Esophagus squamous epithelium (tissue), 5 donors: Measurements from ENCODE around the gene RUNX3. TPM values are rescaled to one million over a fixed set of nuclear protein-coding genes. Genes with fewer than 3 reads are reported as not detected.
A peak's percentile ranks its signal among the peaks of the same experiment; 100 is the strongest.

Experiments
- DNase-seq: peaks from one replicate; lab custom pipeline; 2025; lab: John Stamatoyannopoulos, UW
- H3K27ac ChIP-seq, 4 donors: fragments of 200-600 bp; sonication (generic); one replicate each; pipeline ENCODE4 v1.5.1; 2016 to 2019; ENCODE audit warnings: mild to moderate bottlenecking in 1 of 4
- H3K27me3 ChIP-seq, 4 donors: fragments of 200-600 bp; sonication (generic); 1 replicate in 3 of 4; 2 replicates in 1 of 4; pipeline versions ENCODE4 v1.5.1 to v1.6.0; 2017 to 2021; ENCODE audit warnings: antibody characterized with exemption in 1 of 4
- H3K36me3 ChIP-seq, 3 donors: fragments of 200-600 bp; sonication (generic); one replicate each; pipeline ENCODE4 v1.5.1; 2016 to 2019
- H3K4me1 ChIP-seq, 3 donors: fragments of 200-600 bp; sonication (generic); one replicate each; pipeline ENCODE4 v1.5.1; 2017 to 2019
- H3K4me3 ChIP-seq, 4 donors: fragments of 200-600 bp; sonication (generic); 1 replicate in 3 of 4; 2 replicates in 1 of 4; pipeline ENCODE4 v1.5.1; 2016 to 2019; ENCODE audit warnings: mild to moderate bottlenecking in 2 of 4, moderate library complexity in 1 of 4
- H3K9me3 ChIP-seq, 3 donors: fragments of 200-600 bp; sonication (generic); one replicate each; pipeline ENCODE4 v1.5.1; 2016 to 2019
- POLR2A ChIP-seq, 4 donors: fragments of 450-650 bp; IDR thresholded peaks; one replicate each; pipeline ENCODE4 v1.6.1; 2017; ENCODE audit warnings: antibody characterized with exemption in 4 of 4, mild to moderate bottlenecking in 4 of 4, moderate library complexity in 3 of 4
- WGBS, 2 donors: methylation state at CpG; one replicate each; pipeline ENCODE4 v1.1.5; 2018; 5-methylcytosine and 5-hydroxymethylcytosine counted together
- intact Hi-C: fragments of 100-400 bp; cut with DNase I; formaldehyde crosslinking; loops from one replicate; pipeline ENCODE4 v1.15.0; 2022
- total RNA-seq, 4 donors: library from RNA; depleted of rRNA; stranded (reverse); fragments of >200 nt; gene quantifications; one replicate each; pipeline ENCODE4 v1.1.0, GENCODE V29; 2016
- TF ChIP-seq, protein P1 (sequence below), 6 experiments: fragments of 450-650 bp in 4 of 6; fragments of 200-600 bp in 2 of 6; sonication (generic) in 2 of 6; IDR thresholded peaks; one replicate each; pipeline ENCODE4 v1.5.1; 2016 to 2019; ENCODE audit warnings: antibody characterized with exemption in 6 of 6, mild to moderate bottlenecking in 4 of 6, moderate library complexity in 4 of 6
- donor health status: DM: yes; HTN: yes; CAD: no.

RUNX3 gene
- total RNA-seq, 4 donors from 2014 or later: 1.9 to 5.7 (median 3.1) TPM

DNA sequence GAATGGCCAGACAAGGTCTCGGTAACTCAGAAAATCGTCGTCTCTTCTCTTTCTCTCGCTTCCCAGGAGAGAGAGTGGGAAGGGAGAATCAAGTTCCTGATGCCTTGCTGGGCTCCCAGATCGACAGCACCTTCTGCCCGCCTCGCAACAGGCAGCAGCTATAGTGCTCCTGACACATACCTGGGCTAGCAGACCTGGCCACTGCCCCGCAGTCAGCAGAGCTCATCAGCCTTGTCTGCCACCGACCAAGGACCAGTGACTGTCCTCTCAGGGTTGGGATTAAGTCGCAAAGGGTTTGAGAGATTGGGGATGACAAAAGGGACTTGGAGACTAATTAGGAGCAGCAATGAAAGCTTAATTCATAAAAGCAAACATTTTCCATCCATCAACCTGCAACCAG, 4.1 kb downstream of the RUNX3 start:
- Histone ChIP-seq H3K36me3 (no peaks in the 10 kb centered on the region), H3K4me1 (peaks cover 18 to 51% (median 26%) of the 10 kb centered on the region in 3 donors), H3K4me3 (peak overlapping the region in 1 of 4 donors; percentile 5), H3K27me3 (peaks cover 17 to 97% (median 28%) of the 10 kb centered on the region in 4 donors), H3K9me3 (no peaks in the 10 kb centered on the region), H3K27ac (no peak overlapping the region)
- WGBS, 2 donors: 29 to 35% methylated on average over 4 to 6 of the region's 10 CpGs
- TF ChIP-seq, protein P1, sequence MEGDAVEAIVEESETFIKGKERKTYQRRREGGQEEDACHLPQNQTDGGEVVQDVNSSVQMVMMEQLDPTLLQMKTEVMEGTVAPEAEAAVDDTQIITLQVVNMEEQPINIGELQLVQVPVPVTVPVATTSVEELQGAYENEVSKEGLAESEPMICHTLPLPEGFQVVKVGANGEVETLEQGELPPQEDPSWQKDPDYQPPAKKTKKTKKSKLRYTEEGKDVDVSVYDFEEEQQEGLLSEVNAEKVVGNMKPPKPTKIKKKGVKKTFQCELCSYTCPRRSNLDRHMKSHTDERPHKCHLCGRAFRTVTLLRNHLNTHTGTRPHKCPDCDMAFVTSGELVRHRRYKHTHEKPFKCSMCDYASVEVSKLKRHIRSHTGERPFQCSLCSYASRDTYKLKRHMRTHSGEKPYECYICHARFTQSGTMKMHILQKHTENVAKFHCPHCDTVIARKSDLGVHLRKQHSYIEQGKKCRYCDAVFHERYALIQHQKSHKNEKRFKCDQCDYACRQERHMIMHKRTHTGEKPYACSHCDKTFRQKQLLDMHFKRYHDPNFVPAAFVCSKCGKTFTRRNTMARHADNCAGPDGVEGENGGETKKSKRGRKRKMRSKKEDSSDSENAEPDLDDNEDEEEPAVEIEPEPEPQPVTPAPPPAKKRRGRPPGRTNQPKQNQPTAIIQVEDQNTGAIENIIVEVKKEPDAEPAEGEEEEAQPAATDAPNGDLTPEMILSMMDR (IDR thresholded peaks at IDR 0.05): no peak
- no peak for TF ChIP-seq POLR2A (IDR thresholded peaks at IDR 0.05)
- intact Hi-C loops: no loop called here
- DNase-seq: no peak

DNA sequence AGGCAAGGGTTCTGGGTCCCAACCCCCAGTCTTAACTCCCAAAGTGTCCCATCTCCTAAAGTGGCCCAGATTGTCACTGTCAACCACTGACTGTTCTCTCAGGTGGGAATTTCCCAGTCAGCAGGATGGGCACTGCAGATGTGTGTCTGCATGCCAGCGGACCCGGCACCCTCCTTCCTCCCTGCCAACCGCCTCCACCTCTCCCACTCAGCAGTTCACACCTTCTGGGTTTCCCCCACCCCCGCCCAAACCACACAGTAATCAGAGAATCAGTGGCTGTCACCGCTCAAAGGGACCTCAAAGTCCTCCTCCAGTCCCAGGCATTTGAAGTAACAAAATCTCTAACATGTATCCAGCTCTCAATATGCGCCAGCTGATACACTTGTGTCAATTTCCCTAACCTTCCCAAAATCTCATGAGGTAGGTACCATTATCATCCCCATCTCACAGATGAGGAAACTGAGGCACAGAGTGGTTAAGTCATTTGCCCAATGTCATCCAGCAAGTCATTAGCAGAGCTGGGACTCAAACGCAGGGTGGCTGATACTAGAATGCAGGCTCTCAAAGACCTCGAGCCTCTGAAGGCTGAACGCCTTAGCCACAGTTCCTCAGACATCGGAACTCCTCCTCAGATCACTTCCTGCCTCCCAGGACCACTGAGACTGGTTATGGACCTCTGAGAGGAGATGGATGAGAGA, 4.8 kb downstream of the RUNX3 start:
- H3K4me1 ChIP-seq: peaks cover 12 to 51% (median 22%) of the 10 kb centered on the region in 3 donors
- peaks cover 11 to 93% (median 20%) of the 10 kb centered on the region in 4 donors for H3K27me3 ChIP-seq
- TF ChIP-seq, protein P1 (IDR thresholded peaks at IDR 0.05): no peak
- TF ChIP-seq POLR2A (IDR thresholded peaks at IDR 0.05): peak in 1 of 4 donors; percentile 19
- intact Hi-C loops: no loop called here
- 42 to 58% methylated on average over 7 to 10 of the region's 10 CpGs for WGBS, 2 donors
- no peaks in the 10 kb centered on the region for H3K9me3 ChIP-seq
- peak overlapping the region in 1 of 4 donors; percentile 10 for H3K27ac ChIP-seq
- H3K4me3 ChIP-seq: peak overlapping the region in 1 of 4 donors; percentile 5
- no peaks in the 10 kb centered on the region for H3K36me3 ChIP-seq
- no peak for DNase-seq

DNA sequence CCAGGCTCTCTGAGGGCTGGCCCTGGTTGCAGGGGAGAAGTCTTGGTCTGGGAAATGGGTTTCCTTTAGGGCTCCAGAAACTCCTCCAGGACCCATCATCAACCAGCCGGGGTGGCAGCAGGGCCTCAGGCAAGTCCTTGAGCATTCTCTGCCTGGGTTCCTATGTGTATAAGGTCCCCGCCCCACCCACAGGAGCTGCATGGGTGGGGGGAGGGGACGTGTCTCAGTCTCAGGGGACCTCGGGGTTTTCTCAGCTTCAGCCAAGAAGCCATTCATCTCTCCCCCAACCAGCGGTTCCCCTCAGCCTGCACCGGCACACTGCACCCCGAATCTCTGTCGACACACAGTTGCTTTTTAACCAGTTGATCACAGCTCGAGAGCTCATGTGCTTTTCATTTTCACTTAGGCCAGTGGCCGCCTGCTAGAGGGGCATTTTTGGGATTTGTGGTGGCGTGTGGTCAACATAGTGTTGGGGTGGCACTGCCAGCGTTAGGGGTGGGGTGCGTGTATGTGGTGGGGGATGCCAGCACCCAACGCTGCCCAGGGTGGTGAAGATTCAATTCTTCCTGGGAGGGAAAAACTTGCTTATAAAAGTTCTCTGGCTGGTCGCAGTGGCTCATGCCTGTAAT, 6.5 kb downstream of the RUNX3 start:
- Histone ChIP-seq H3K4me3 (no peak overlapping the region), H3K9me3 (no peaks in the 10 kb centered on the region), H3K4me1 (peaks cover 4 to 38% (median 12%) of the 10 kb centered on the region in 3 donors), H3K27me3 (peaks cover 6 to 83% (median 14%) of the 10 kb centered on the region in 4 donors), H3K27ac (no peak overlapping the region), H3K36me3 (no peaks in the 10 kb centered on the region)
- no peak for DNase-seq
- 60 to 75% methylated on average over 5 to 14 of the region's 15 CpGs for WGBS, 2 donors
- intact Hi-C loops: no loop called here
- TF ChIP-seq, protein P1 (IDR thresholded peaks at IDR 0.05): no peak
- TF ChIP-seq POLR2A (IDR thresholded peaks at IDR 0.05): no peak

DNA sequence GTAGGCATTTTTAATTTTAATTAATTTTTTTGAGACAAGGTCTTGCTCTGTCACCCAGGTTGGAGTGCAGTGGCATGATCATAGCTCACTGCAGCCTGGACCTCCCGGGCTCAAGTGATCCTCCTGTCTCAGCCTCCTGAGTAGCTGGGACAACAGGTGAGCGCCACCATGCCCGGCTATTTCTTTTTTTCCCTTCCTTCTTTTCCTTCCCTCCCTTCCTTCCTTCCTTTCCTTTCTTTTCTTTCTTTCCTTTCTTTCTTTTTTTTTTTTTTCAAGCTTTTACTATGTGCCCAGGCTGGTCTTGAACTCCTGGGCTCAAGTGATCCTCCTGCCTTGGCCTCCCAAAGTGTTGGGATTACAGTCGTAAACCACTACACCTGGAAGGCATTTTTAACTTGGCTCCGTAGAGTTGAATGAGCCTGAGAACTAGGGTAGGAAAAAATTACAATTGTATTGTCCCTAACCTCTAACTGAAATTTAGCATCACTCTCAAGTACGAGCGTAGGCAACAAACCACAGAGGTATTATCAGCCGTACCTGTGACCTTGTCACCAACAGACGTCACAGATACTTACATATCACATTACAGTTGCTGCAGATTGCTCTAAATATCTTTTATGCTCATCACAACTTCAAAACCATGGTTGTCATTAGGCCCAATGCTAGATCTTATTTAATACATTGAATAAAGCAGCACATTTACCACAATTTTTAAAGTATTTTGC, 8.0 kb downstream of the RUNX3 start:
- TF ChIP-seq, protein P1 (IDR thresholded peaks at IDR 0.05): no peak
- TF ChIP-seq POLR2A (IDR thresholded peaks at IDR 0.05): no peak
- Histone ChIP-seq H3K4me3 (no peak overlapping the region), H3K36me3 (no peaks in the 10 kb centered on the region), H3K27ac (no peak overlapping the region), H3K27me3 (peaks cover 2 to 68% (median 6%) of the 10 kb centered on the region in 4 donors), H3K4me1 (peaks cover 4 to 26% (median 12%) of the 10 kb centered on the region in 3 donors), H3K9me3 (no peaks in the 10 kb centered on the region)
- no peak for DNase-seq
- intact Hi-C loops: no loop called here
- WGBS, 2 donors: 85 to 88% methylated on average over 9 of the region's 9 CpGs
